HepG2 (cell line): ENCODE measurements around the gene ATRIP. TPM values are rescaled to one million over a fixed set of nuclear protein-coding genes. Genes with fewer than 3 reads are reported as not detected.

ENCODE experiments used
- FOXP4 ChIP-seq: sonication (generic); formaldehyde crosslinking; IDR thresholded peaks from 2 replicates; pipeline ENCODE4 v1.4.0; 2020; ENCODE audit warnings: missing genetic modification reagents
- IRX3 ChIP-seq: sonication (generic); formaldehyde crosslinking; IDR thresholded peaks from 2 replicates; pipeline ENCODE4 v1.8.1; 2023; ENCODE audit warnings: mild to moderate bottlenecking, low read depth, missing genetic modification reagents, borderline replicate concordance
- KLF15 ChIP-seq: sonication (generic); formaldehyde crosslinking; IDR thresholded peaks from 2 replicates; pipeline ENCODE4 v1.8.1; 2023; ENCODE audit warnings: borderline replicate concordance, mild to moderate bottlenecking, inconsistent platforms, missing genetic modification reagents, mixed read lengths
- MAZ ChIP-seq, 2 experiments: sonication (generic) in 1 of 2; formaldehyde crosslinking in 1 of 2; IDR thresholded peaks; 2 replicates each; pipeline versions ENCODE4 v1.5.0 to v1.6.1; 2012 to 2020; ENCODE audit warnings: low read depth in 2 of 2, mild to moderate bottlenecking in 2 of 2, borderline replicate concordance in 1 of 2, improper control_type of control experiment in 1 of 2, low read length in 1 of 2, missing genetic modification reagents in 1 of 2, moderate library complexity in 1 of 2
- NFATC3 ChIP-seq: sonication (generic); formaldehyde crosslinking; IDR thresholded peaks from 2 replicates; pipeline ENCODE4 v1.5.1; 2020; ENCODE audit warnings: mild to moderate bottlenecking, missing genetic modification reagents
- NFE2L1 ChIP-seq: sonication (generic); formaldehyde crosslinking; IDR thresholded peaks from 2 replicates; pipeline ENCODE4 v1.4.0; 2020; ENCODE audit warnings: missing genetic modification reagents, mild to moderate bottlenecking, borderline replicate concordance
- PHF20 ChIP-seq: sonication (generic); formaldehyde crosslinking; IDR thresholded peaks from 2 replicates; pipeline ENCODE4 v1.5.0; 2020; ENCODE audit warnings: mild to moderate bottlenecking, missing genetic modification reagents
- SYNCRIP ChIP-seq: fragments of 200-400 bp; formaldehyde crosslinking; IDR thresholded peaks from 2 replicates; pipeline ENCODE4 v1.6.1; 2018; ENCODE audit warnings: mild to moderate bottlenecking, low read depth, low read length; ENCODE audit not compliant: insufficient read depth
- YY1 ChIP-seq: IDR thresholded peaks from 2 replicates; pipeline ENCODE4 v1.6.1; 2011; ENCODE audit warnings: low read length, low read depth, moderate library complexity, mild to moderate bottlenecking; ENCODE audit not compliant: insufficient read depth, insufficient replicate concordance
- ZEB1 ChIP-seq: IDR thresholded peaks from 2 replicates; pipeline ENCODE4 v1.6.1; 2012; ENCODE audit warnings: mild to moderate bottlenecking, low read depth, inconsistent platforms; ENCODE audit not compliant: insufficient replicate concordance
- ZNF275 ChIP-seq: sonication (generic); formaldehyde crosslinking; IDR thresholded peaks from 2 replicates; pipeline ENCODE4 v1.8.0; 2022; ENCODE audit warnings: missing genetic modification reagents, mild to moderate bottlenecking, inconsistent platforms, borderline replicate concordance
- ZNF407 ChIP-seq: sonication (generic); formaldehyde crosslinking; IDR thresholded peaks from one replicate; pipeline ENCODE4 v1.5.1; 2020; ENCODE audit warnings: mild to moderate bottlenecking, missing genetic modification reagents; ENCODE audit errors: not compliant biosample characterization
- ZNF576 ChIP-seq: sonication (generic); formaldehyde crosslinking; IDR thresholded peaks from 2 replicates; pipeline ENCODE4 v1.4.0; 2020; ENCODE audit warnings: mild to moderate bottlenecking, missing genetic modification reagents
- ZNF703 ChIP-seq: sonication (generic); formaldehyde crosslinking; IDR thresholded peaks from 2 replicates; pipeline ENCODE4 v1.5.1; 2020; ENCODE audit warnings: missing genetic modification reagents, mild to moderate bottlenecking, moderate library complexity, borderline replicate concordance
- ZNF761 ChIP-seq: sonication (generic); formaldehyde crosslinking; conservative IDR thresholded peaks from 2 replicates; pipeline ENCODE4 v1.4.0; 2020; ENCODE audit warnings: mild to moderate bottlenecking, missing genetic modification reagents
- polyA plus RNA-seq, 8 experiments: library from polyadenylated mRNA; depleted of rRNA in 3 of 8; stranded (reverse) in 7 of 8; unstranded in 1 of 8; fragments of >200 nt; fragmentation: Illumina TruSeq in 4 of 8; extraction: Trizol in 4 of 8; gene quantifications; 2 replicates each; pipeline versions ENCODE4 v1.2.1 to v1.2.3, GENCODE V29; 2011 to 2016; ENCODE audit warnings: low read depth in 4 of 8, missing spikeins in 1 of 8, mixed read lengths in 1 of 8; ENCODE audit not compliant: insufficient read depth in 1 of 8
- total RNA-seq, 5 experiments: library from RNA; depleted of rRNA; stranded (reverse); fragments of >200 nt; fragmentation: Illumina TruSeq; extraction: Trizol; gene quantifications; 2 replicates each; pipeline ENCODE4 v1.2.3, GENCODE V29; 2016; ENCODE audit warnings: low read depth in 1 of 5

The ATRIP gene
- total and polyA plus RNA-seq, 2 of the 13 experiments (the other 11 are each of a cell fraction or from before 2014, with no cell fraction given), result 5.1 to 12.5 TPM

GRCh38 chr3:48431224-48432029 lies 15.1 kb upstream of the ATRIP start (continued):
- TF ChIP-seq ZNF275 (CRISPR knock-in tag) (no peak), ZNF407 (CRISPR knock-in tag) (no peak), ZNF576 (CRISPR knock-in tag) (no peak), PHF20 (CRISPR knock-in tag) (0 out of 2 replicates have a peak, but pooled peaks have one; percentile 30), YY1 (peak; percentile 16), NFE2L1 (no peak), MAZ (IDR thresholded peaks at IDR 0.05; ENCODE audit: borderline replicate concordance, low read depth, low read length) (no peak; the same call in 1 of the 2 replicates), MAZ (CRISPR knock-in tag; IDR thresholded peaks at IDR 0.05; ENCODE audit: low read depth) (peak; percentile 81), ZNF761 (CRISPR knock-in tag) (no peak), KLF15 (CRISPR knock-in tag) (no peak), ZEB1 (no peak), IRX3 (CRISPR knock-in tag) (no peak), SYNCRIP (no peak), NFATC3 (CRISPR knock-in tag) (no peak), FOXP4 (CRISPR knock-in tag) (peak; percentile 88), ZNF703 (CRISPR knock-in tag) (no peak)
